Measurements from ENCODE around the gene LRRC70.

GRCh38 chr5:62596691-62597090, 18.1 kb downstream of the LRRC70 start:
- TF ChIP-seq CTCF (IDR thresholded peaks at IDR 0.05) = no peak
- TF ChIP-seq POLR2A (IDR thresholded peaks at IDR 0.05) = no peak
- TF ChIP-seq POLR2AphosphoS5 (IDR thresholded peaks at IDR 0.05) = no peak
